SU-DHL-6 (cell line): ENCODE measurements around the gene TENT5C.

Source experiments
- H2AFZ ChIP-seq: fragments of 200-600 bp; sonication (generic); 2 replicates; pipeline ENCODE4 v1.6.1; 2014; ENCODE audit warnings: low read depth, mild to moderate bottlenecking, moderate library complexity, mixed read lengths, antibody characterized with exemption, low read length; ENCODE audit not compliant: severe bottlenecking
- H3F3A ChIP-seq: fragments of 200-600 bp; shearing (Covaris generic); 2 replicates; pipeline ENCODE4 v1.6.0; 2016; ENCODE audit warnings: antibody characterized with exemption, mild to moderate bottlenecking; ENCODE audit not compliant: insufficient read depth
- H3K27ac ChIP-seq: fragments of 200-600 bp; sonication (generic); 2 replicates; pipeline ENCODE4 v1.5.1; 2016; ENCODE audit warnings: low read depth, mild to moderate bottlenecking, low read length, moderate library complexity, mixed read lengths
- H3K27me3 ChIP-seq: fragments of 200-600 bp; sonication (generic), shearing (Covaris generic); 2 replicates; pipeline ENCODE4 v1.6.0; 2014; ENCODE audit warnings: mild to moderate bottlenecking, low read length
- H3K36me3 ChIP-seq: fragments of 200-600 bp; sonication (generic); 2 replicates; pipeline ENCODE4 v1.6.1; 2014; ENCODE audit warnings: mild to moderate bottlenecking, low read length, mixed read lengths
- H3K4me2 ChIP-seq: fragments of 300-600, 200-600 bp; shearing (Covaris generic), sonication (generic); 2 replicates; pipeline ENCODE4 v1.6.0; 2014; ENCODE audit warnings: low read length, low read depth, mild to moderate bottlenecking; ENCODE audit not compliant: poor library complexity, severe bottlenecking
- H3K4me3 ChIP-seq: fragments of 200-600 bp; sonication (generic); 2 replicates; pipeline ENCODE4 v1.5.1; 2014; ENCODE audit warnings: antibody characterized with exemption, low read length, mild to moderate bottlenecking, mixed read lengths; ENCODE audit not compliant: insufficient read depth, poor library complexity, severe bottlenecking
- H3K79me2 ChIP-seq: fragments of 200-600 bp; sonication (generic); 2 replicates; pipeline ENCODE4 v1.6.1; 2014; ENCODE audit warnings: mild to moderate bottlenecking, low read length, moderate library complexity; ENCODE audit not compliant: insufficient read depth
- H3K9ac ChIP-seq: fragments of 200-600 bp; sonication (generic); 2 replicates; pipeline ENCODE4 v1.7.0; 2014; ENCODE audit warnings: mild to moderate bottlenecking, low read length
- H3K9me2 ChIP-seq: fragments of 200-600 bp; sonication (generic); replicated peaks from 2 replicates; pipeline ENCODE4 v1.6.1; 2014; ENCODE audit warnings: low read length; ENCODE audit not compliant: insufficient read depth
- H3K9me3 ChIP-seq: fragments of 200-600 bp; sonication (generic); 2 replicates; pipeline ENCODE4 v1.6.1; 2014; ENCODE audit warnings: low read length, mixed read lengths; ENCODE audit not compliant: insufficient read depth
- H4K20me1 ChIP-seq: fragments of 200-600 bp; sonication (generic); 2 replicates; pipeline ENCODE4 v1.6.1; 2014; ENCODE audit warnings: low read depth, mild to moderate bottlenecking, antibody characterized with exemption, low read length, moderate library complexity, mixed read lengths
- EZH2phosphoT487 ChIP-seq: fragments of 200-600 bp; sonication (generic), shearing (Covaris generic); conservative IDR thresholded peaks from 2 replicates; pipeline ENCODE4 v1.6.1; 2018; ENCODE audit warnings: mild to moderate bottlenecking, antibody characterized with exemption, low read length, moderate library complexity, mixed read lengths
- TF ChIP-seq, protein P1 (sequence below): fragments of 200-600 bp; sonication (generic); IDR thresholded peaks from one replicate; pipeline ENCODE4 v1.5.1; 2017; ENCODE audit warnings: antibody characterized with exemption, mild to moderate bottlenecking, low read length, moderate library complexity; ENCODE audit not compliant: insufficient read depth, poor library complexity, severe bottlenecking

The TENT5C gene

GRCh38 chr1:117589544-117589943, 16.3 kb upstream of the TENT5C start:
- H3K79me2 ChIP-seq: no peaks in the 10 kb centered on the region
- no peaks in the 10 kb centered on the region for H3K9me2 ChIP-seq
- no peak overlapping the region for H3K27ac ChIP-seq
- no peaks in the 10 kb centered on the region for H4K20me1 ChIP-seq
- no peaks in the 10 kb centered on the region for H3K9me3 ChIP-seq
- H3K4me3 ChIP-seq: no peak overlapping the region
- H3K4me2 ChIP-seq: no peak overlapping the region
- no peak overlapping the region for H3K9ac ChIP-seq
- TF ChIP-seq, protein P1, sequence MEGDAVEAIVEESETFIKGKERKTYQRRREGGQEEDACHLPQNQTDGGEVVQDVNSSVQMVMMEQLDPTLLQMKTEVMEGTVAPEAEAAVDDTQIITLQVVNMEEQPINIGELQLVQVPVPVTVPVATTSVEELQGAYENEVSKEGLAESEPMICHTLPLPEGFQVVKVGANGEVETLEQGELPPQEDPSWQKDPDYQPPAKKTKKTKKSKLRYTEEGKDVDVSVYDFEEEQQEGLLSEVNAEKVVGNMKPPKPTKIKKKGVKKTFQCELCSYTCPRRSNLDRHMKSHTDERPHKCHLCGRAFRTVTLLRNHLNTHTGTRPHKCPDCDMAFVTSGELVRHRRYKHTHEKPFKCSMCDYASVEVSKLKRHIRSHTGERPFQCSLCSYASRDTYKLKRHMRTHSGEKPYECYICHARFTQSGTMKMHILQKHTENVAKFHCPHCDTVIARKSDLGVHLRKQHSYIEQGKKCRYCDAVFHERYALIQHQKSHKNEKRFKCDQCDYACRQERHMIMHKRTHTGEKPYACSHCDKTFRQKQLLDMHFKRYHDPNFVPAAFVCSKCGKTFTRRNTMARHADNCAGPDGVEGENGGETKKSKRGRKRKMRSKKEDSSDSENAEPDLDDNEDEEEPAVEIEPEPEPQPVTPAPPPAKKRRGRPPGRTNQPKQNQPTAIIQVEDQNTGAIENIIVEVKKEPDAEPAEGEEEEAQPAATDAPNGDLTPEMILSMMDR: no peak
- TF ChIP-seq EZH2phosphoT487: no peak
- no peak overlapping the region for H2AFZ ChIP-seq
- no peaks in the 10 kb centered on the region for H3K27me3 ChIP-seq
- H3F3A ChIP-seq: no peaks in the 10 kb centered on the region
- H3K36me3 ChIP-seq: no peaks in the 10 kb centered on the region

DNA sequence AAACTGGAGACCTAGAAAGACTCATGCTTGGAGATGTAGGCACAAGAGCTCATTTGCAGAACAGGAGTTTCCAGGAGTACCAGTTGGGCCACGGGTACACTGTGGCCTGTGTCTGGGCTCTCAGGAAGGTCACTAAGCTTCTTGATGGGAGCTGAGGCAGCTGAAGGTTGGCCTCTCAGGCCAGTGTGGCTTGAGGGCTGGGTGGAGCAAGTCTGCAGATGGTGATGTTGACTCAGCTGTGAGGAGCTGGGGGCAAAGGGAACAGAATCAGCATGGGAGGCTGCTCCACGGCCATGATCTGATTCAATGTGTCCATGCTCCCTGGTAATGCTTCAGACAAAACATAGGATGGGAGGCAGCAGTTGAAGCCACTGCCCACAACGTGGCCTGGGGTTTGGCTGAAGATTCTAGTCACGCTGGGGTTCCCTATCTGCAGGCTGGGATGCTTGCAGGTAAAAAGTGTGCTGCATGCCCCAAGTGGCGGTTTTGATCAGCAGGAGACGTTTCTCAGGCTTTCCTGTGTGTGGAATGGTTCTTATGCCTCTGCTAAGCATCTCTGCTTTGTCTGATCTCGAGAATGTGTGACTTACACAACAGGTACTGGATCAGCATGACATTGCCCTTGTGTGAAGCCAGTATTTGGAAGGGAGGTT, 15.4 kb upstream of the TENT5C start:
- Histone ChIP-seq H3K27me3 (no peaks in the 10 kb centered on the region), H3F3A (no peaks in the 10 kb centered on the region), H3K36me3 (no peaks in the 10 kb centered on the region), H4K20me1 (no peaks in the 10 kb centered on the region), H3K9me3 (no peaks in the 10 kb centered on the region), H3K4me3 (no peak overlapping the region), H3K9ac (no peak overlapping the region), H3K27ac (no peak overlapping the region), H2AFZ (no peak overlapping the region), H3K79me2 (no peaks in the 10 kb centered on the region), H3K4me2 (no peak overlapping the region), H3K9me2 (no peaks in the 10 kb centered on the region)
- TF ChIP-seq, protein P1: no peak
- no peak for TF ChIP-seq EZH2phosphoT487

DNA sequence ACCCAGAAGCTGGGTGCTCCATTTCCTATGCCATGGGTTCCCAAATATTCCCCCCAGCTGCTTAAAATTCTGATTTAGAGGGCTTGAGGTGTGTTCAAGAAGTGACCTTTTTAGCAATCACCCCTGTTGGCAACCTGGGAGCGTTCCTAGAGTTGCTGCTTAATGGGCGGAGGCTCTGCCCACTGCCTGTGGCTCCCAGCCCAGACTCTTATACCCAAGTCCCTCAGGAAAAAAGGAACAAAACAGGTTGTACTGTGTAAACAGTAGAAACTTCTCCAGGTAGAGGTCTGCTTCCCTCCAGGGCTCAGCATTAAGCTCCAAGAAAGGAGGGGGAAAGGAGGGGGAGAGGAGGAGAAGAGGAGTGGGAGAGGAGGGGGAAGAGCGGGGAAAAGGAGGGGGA, 14.6 kb upstream of the TENT5C start:
- Histone ChIP-seq H4K20me1 (no peaks in the 10 kb centered on the region), H3K4me3 (no peak overlapping the region), H2AFZ (no peak overlapping the region), H3K9ac (no peak overlapping the region), H3K36me3 (no peaks in the 10 kb centered on the region), H3K4me2 (no peak overlapping the region), H3K27ac (no peak overlapping the region), H3F3A (no peaks in the 10 kb centered on the region), H3K9me2 (no peaks in the 10 kb centered on the region), H3K27me3 (no peaks in the 10 kb centered on the region), H3K79me2 (no peaks in the 10 kb centered on the region), H3K9me3 (no peaks in the 10 kb centered on the region)
- TF ChIP-seq EZH2phosphoT487: no peak
- TF ChIP-seq, protein P1: no peak
